GM12872 (cell line): ENCODE results near the gene OR51G2.

Source experiments
- TF ChIP-seq, protein P1 (sequence below): IDR thresholded peaks from 3 replicates; pipeline ENCODE4 v1.5.1; 2011; ENCODE audit warnings: low read depth, mild to moderate bottlenecking, low read length, moderate library complexity; ENCODE audit not compliant: insufficient read depth

The OR51G2 gene

DNA sequence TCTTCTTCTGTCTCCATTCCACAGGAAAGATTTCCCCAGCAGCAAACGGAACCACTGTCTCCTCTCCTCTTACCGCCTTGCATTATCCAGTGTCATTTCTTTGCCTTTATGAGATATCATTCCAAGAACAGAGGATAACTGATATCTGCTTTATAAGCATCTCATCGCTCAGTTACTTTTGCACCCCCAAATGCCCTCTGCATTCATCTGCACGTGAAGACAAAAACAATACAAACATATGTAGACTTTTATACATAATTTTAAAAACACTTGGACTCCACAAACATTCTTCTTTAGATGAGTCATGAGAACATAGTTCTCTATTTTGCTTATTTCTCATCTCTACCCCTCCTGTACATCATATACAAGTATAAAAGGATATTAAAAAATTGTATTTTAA is 38.0 kb downstream of the OR51G2 start:
- TF ChIP-seq, protein P1, sequence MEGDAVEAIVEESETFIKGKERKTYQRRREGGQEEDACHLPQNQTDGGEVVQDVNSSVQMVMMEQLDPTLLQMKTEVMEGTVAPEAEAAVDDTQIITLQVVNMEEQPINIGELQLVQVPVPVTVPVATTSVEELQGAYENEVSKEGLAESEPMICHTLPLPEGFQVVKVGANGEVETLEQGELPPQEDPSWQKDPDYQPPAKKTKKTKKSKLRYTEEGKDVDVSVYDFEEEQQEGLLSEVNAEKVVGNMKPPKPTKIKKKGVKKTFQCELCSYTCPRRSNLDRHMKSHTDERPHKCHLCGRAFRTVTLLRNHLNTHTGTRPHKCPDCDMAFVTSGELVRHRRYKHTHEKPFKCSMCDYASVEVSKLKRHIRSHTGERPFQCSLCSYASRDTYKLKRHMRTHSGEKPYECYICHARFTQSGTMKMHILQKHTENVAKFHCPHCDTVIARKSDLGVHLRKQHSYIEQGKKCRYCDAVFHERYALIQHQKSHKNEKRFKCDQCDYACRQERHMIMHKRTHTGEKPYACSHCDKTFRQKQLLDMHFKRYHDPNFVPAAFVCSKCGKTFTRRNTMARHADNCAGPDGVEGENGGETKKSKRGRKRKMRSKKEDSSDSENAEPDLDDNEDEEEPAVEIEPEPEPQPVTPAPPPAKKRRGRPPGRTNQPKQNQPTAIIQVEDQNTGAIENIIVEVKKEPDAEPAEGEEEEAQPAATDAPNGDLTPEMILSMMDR = no peak

- TF ChIP-seq, protein P1 = no peak
Measured at GRCh38 chr11:4865855-4866254, 53.3 kb downstream of the OR51G2 start.

- TF ChIP-seq, protein P1 = no peak
Measured at GRCh38 chr11:4863876-4864275, 55.3 kb downstream of the OR51G2 start.
